Nephron progenitor cell (in vitro differentiated cells): Measurements from ENCODE around the gene MATR3.

Experiments
- DNase-seq: peaks from one replicate; pipeline ENCODE4 v3.0.0; 2021
- H3K27ac Mint-ChIP-seq: 2 replicates; pipeline ENCODE4 v1.8.0; 2021; ENCODE audit warnings: mild to moderate bottlenecking, moderate library complexity, mixed read lengths
- H3K27me3 Mint-ChIP-seq: 2 replicates; pipeline ENCODE4 v1.8.0; 2021; ENCODE audit warnings: mild to moderate bottlenecking, low read depth, mixed read lengths; ENCODE audit not compliant: poor library complexity
- H3K36me3 Mint-ChIP-seq: 2 replicates; pipeline ENCODE4 v1.8.0; 2021; ENCODE audit warnings: low read depth, mixed read lengths
- H3K4me1 Mint-ChIP-seq: 2 replicates; pipeline ENCODE4 v1.8.0; 2021; ENCODE audit warnings: mixed read lengths
- H3K4me3 Mint-ChIP-seq: 2 replicates; pipeline ENCODE4 v1.8.0; 2021; ENCODE audit warnings: mild to moderate bottlenecking, moderate library complexity, mixed read lengths
- H3K9me3 Mint-ChIP-seq: 2 replicates; pipeline ENCODE4 v1.8.0; 2021; ENCODE audit warnings: mild to moderate bottlenecking, moderate library complexity, mixed read lengths
- TF ChIP-seq, protein P1 (sequence below): fragments of 200-600 bp; sonication (generic); IDR thresholded peaks from 2 replicates; pipeline ENCODE4 v1.5.0; 2021; ENCODE audit warnings: antibody characterized with exemption

MATR3 gene, protein sequence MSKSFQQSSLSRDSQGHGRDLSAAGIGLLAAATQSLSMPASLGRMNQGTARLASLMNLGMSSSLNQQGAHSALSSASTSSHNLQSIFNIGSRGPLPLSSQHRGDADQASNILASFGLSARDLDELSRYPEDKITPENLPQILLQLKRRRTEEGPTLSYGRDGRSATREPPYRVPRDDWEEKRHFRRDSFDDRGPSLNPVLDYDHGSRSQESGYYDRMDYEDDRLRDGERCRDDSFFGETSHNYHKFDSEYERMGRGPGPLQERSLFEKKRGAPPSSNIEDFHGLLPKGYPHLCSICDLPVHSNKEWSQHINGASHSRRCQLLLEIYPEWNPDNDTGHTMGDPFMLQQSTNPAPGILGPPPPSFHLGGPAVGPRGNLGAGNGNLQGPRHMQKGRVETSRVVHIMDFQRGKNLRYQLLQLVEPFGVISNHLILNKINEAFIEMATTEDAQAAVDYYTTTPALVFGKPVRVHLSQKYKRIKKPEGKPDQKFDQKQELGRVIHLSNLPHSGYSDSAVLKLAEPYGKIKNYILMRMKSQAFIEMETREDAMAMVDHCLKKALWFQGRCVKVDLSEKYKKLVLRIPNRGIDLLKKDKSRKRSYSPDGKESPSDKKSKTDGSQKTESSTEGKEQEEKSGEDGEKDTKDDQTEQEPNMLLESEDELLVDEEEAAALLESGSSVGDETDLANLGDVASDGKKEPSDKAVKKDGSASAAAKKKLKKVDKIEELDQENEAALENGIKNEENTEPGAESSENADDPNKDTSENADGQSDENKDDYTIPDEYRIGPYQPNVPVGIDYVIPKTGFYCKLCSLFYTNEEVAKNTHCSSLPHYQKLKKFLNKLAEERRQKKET

DNA sequence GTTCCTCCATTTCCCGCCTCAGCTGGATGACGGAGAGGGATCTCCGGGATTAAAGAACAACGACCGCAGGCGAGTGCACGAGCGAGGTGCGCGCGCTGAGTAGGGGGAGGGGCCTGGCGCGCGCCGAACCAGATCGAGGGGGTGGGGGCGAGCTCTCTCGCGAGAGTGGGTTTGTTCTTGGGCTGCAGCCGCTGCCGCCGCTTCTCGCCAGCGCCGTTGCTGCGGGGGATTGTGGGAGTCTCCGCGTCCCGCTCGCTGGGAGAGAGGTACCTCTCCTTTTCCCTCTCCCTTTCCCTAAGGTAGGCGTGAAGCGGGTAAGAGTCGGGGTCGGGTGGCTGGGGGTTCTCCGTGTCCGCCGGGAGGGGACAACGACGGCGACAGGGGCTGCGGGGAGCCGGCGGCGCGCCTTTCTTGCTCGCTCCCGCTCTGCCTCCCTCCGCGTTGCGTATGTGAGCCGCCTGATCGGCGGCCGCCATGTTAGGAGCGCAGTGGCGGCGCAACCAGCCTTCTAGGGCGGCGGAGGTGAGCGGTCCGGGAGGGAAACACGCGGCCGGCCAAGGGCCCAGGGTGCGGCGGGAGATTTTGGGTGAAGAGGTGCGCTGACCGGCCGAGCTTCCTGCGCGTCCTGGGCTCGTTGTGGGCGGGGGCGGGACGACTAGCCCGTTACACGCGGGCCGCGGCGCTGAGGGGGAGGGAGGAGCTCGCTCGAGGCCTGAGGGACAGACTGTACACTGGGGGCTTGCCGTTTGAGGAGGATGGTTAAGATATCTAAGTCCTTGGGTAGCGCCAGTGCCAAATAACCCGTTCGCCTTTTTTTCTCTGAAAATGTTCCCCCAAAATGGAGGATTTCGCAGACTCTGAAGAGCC, at the start of gene MATR3:
Gene MATR3, plus strand, starts transcription at position 234 of the 867 bp plus-strand sequence. CDS start 13,676 bp downstream, outside the sequence.
- peaks cover 54% of the 10 kb centered on the region for H3K36me3 Mint-ChIP-seq
- DNase-seq = peak; percentile 95
- H3K4me1 Mint-ChIP-seq = peaks cover 43% of the 10 kb centered on the region
- H3K4me3 Mint-ChIP-seq = peak within 1 kb of the TSS; percentile 100
- peaks cover 8% of the 10 kb centered on the region for H3K9me3 Mint-ChIP-seq
- peaks cover 2% of the 10 kb centered on the region for H3K27me3 Mint-ChIP-seq
- peak within 1 kb of the TSS; percentile 100 for H3K27ac Mint-ChIP-seq
- TF ChIP-seq, protein P1, sequence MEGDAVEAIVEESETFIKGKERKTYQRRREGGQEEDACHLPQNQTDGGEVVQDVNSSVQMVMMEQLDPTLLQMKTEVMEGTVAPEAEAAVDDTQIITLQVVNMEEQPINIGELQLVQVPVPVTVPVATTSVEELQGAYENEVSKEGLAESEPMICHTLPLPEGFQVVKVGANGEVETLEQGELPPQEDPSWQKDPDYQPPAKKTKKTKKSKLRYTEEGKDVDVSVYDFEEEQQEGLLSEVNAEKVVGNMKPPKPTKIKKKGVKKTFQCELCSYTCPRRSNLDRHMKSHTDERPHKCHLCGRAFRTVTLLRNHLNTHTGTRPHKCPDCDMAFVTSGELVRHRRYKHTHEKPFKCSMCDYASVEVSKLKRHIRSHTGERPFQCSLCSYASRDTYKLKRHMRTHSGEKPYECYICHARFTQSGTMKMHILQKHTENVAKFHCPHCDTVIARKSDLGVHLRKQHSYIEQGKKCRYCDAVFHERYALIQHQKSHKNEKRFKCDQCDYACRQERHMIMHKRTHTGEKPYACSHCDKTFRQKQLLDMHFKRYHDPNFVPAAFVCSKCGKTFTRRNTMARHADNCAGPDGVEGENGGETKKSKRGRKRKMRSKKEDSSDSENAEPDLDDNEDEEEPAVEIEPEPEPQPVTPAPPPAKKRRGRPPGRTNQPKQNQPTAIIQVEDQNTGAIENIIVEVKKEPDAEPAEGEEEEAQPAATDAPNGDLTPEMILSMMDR = no peak

DNA sequence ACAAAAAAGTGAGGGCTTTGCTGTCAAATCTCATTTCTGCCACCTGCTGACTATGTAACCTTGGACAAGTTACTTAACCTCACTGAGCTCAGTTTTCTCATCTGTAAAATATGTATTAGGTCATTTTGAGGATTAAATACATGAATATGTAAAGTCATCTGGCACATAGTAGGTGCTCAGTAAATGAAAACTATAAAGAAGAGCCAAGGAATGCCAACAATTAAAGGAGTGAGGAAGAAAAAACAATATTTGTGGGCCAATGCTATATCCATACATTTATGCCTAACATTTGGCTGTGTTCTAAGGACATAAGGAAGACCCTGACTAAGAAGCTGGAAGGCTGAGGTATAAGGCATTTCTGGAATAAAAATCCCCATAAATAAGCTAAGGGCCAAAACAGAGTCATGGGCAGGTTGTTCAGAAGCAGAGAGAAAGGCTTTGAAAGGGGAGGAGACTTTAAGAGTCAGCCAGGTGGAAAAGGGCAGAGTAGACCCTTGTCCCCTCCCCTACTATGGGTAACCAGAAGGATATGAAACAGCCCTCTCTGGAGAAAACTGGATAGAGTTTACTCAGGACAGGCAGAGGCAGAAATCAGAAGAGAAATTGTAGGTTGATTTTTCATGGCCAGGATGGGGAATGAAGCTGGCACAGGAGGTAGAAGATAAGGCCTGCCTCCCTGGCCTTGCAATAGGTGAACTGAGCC, 47.8 kb upstream of the MATR3 start:
- no peak for DNase-seq
- no peaks in the 10 kb centered on the region for H3K36me3 Mint-ChIP-seq
- H3K4me1 Mint-ChIP-seq = peaks cover 37% of the 10 kb centered on the region
- no peaks in the 10 kb centered on the region for H3K9me3 Mint-ChIP-seq
- H3K27ac Mint-ChIP-seq = peak overlapping the region; percentile 76
- peaks cover 7% of the 10 kb centered on the region for H3K27me3 Mint-ChIP-seq
- TF ChIP-seq, protein P1 = no peak
- no peak overlapping the region for H3K4me3 Mint-ChIP-seq

DNA sequence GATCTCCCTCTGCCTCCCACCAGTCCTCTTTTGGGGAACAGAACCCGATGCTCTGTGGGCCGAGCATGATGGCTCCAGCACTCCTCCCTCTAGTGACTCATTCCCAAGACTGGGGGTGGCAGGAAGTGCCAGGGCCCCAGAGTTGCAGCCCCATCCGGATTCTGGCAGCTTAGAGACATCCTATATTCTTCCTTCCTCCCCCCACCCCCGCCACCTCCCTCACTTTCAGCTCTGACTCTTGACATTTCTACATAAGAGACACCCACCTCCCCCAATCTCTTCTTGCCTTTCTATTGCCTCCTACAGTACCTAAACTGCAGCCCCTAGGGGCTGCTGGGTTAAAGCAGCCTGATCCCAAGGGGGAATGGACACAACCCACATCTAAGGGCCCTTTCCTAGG, 47.1 kb upstream of the MATR3 start:
- no peaks in the 10 kb centered on the region for H3K36me3 Mint-ChIP-seq
- H3K4me1 Mint-ChIP-seq = peaks cover 42% of the 10 kb centered on the region
- H3K27me3 Mint-ChIP-seq = peaks cover 7% of the 10 kb centered on the region
- DNase-seq = no peak
- H3K27ac Mint-ChIP-seq = peak overlapping the region; percentile 92
- TF ChIP-seq, protein P1 = no peak
- H3K9me3 Mint-ChIP-seq = no peaks in the 10 kb centered on the region
- no peak overlapping the region for H3K4me3 Mint-ChIP-seq

DNA sequence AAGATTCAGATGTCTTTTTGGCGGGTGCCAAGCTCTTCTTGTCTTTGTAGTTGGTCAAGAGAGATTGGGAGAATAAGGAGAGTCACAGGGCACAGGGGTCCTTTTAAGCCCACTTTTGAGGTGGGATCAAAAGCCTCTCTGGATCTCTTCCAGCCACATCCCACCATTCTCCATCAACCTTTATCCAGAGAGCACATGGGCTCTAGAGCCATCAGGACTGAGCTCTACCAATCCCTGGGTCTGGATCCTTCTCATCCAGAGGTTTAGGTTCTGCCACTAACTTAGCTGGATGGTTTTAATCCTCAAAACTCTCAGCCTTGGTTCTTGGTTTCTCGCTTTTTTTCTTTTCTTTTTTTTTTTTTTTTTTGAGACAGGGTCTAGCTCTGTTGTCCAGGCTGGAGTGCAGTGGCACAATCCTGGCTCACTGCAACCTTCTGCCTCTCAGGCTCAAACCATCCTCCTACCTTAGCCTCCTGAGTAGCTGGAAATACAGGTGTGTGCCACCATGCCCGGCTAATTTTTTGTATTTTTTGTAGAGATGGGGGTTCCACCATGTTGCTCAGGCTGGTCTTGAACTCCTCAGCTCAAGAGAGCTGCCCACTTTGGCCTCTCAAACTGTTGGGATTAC, 44.6 kb upstream of the MATR3 start:
- DNase-seq = no peak
- H3K27me3 Mint-ChIP-seq = peaks cover 6% of the 10 kb centered on the region
- peaks cover 49% of the 10 kb centered on the region for H3K4me1 Mint-ChIP-seq
- H3K36me3 Mint-ChIP-seq = no peaks in the 10 kb centered on the region
- no peak overlapping the region for H3K4me3 Mint-ChIP-seq
- TF ChIP-seq, protein P1 = no peak
- H3K27ac Mint-ChIP-seq = peak overlapping the region; percentile 84
- H3K9me3 Mint-ChIP-seq = no peaks in the 10 kb centered on the region

DNA sequence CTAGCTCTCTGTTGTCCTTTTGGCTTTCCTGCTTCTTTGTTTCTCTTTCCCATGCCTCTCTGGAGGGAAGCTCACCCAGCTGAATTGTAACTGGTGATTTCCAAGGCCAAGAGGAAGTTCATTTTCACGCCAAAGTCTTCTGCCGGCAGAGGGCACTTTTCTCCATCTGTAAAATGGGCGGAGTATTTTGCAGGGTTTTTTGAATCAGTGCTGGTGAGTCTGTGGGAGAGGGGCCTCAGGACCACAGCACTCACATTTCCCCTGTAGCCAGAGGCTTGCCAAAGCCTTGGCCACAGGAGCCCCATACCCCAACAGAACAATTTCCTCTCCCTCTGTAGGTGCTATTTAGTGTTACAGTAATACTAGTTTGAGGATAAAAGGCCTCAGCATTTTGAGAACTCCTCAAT, 42.3 kb upstream of the MATR3 start:
- TF ChIP-seq, protein P1 = no peak
- Mint-ChIP-seq H3K27me3 (peaks cover 6% of the 10 kb centered on the region), H3K9me3 (no peaks in the 10 kb centered on the region), H3K4me1 (peaks cover 40% of the 10 kb centered on the region), H3K36me3 (no peaks in the 10 kb centered on the region), H3K4me3 (no peak overlapping the region), H3K27ac (no peak overlapping the region)
- no peak for DNase-seq
